CD4-positive, alpha-beta T cell (primary cell): ENCODE data around the gene ADRB2. TPM values are rescaled to one million over a fixed set of nuclear protein-coding genes. Genes with fewer than 3 reads are reported as not detected.

ENCODE experiments used
- ATAC-seq: fragments of 200-7000 bp; cut with Tn5 transposase; one replicate; pipeline ENCODE4 v1.10.0; 2022; ENCODE audit warnings: mild to moderate bottlenecking; ENCODE audit not compliant: poor library complexity
- CTCF ChIA-PET: fragments of 350-600 bp; sonication (Branson Sonifier 250); formaldehyde crosslinking; loops from one replicate; lab custom pipeline; 2021; ENCODE audit warnings: antibody characterized with exemption, inconsistent platforms; lab: Charles Lee
- POLR2A ChIA-PET: fragments of 350-600 bp; sonication (Branson Sonifier 250); formaldehyde crosslinking; loops from one replicate; lab custom pipeline; 2021; ENCODE audit warnings: antibody characterized with exemption, inconsistent platforms; lab: Charles Lee
- DNase-seq, 14 experiments: peaks; one replicate each; pipeline ENCODE4 v3.0.0-alpha.2; 2013 to 2020; ENCODE audit warnings: mixed read lengths in 2 of 14
- H3K27ac ChIP-seq, 2 donors: one replicate each; pipeline versions ENCODE4 v1.5.1 to v1.7.0; 2013; ENCODE audit warnings: low read length in 2 of 2, low read depth in 1 of 2, mild to moderate bottlenecking in 1 of 2
- H3K27me3 ChIP-seq, 2 experiments: 1 replicate in 1 of 2; 2 replicates in 1 of 2; pipeline versions ENCODE4 v1.6.1 to v1.7.0; 2013; ENCODE audit warnings: low read length in 2 of 2, control low read depth in 1 of 2, mild to moderate bottlenecking in 1 of 2, moderate library complexity in 1 of 2; ENCODE audit not compliant: insufficient read depth in 2 of 2, control insufficient read depth in 1 of 2
- H3K36me3 ChIP-seq: one replicate; pipeline ENCODE4 v1.6.1; 2013; ENCODE audit warnings: low read length, control low read depth; ENCODE audit not compliant: insufficient read depth
- H3K4me1 ChIP-seq: one replicate; pipeline ENCODE4 v1.6.1; 2013; ENCODE audit warnings: low read length, control low read depth; ENCODE audit not compliant: insufficient read depth
- H3K4me3 ChIP-seq: one replicate; pipeline ENCODE4 v1.5.1; 2013; ENCODE audit warnings: mild to moderate bottlenecking, low read length, moderate library complexity
- H3K9me3 ChIP-seq, 2 experiments: 1 replicate in 1 of 2; 2 replicates in 1 of 2; pipeline versions ENCODE4 v1.6.1 to v1.7.0; 2013; ENCODE audit warnings: low read length in 2 of 2, mild to moderate bottlenecking in 2 of 2, control low read depth in 1 of 2, moderate library complexity in 1 of 2; ENCODE audit not compliant: control insufficient read depth in 1 of 2, insufficient read depth in 1 of 2
- H3K27ac Mint-ChIP-seq: one replicate; pipeline ENCODE4 v1.8.0; 2020; ENCODE audit warnings: mixed read lengths
- H3K27me3 Mint-ChIP-seq: one replicate; pipeline ENCODE4 v1.8.0; 2021; ENCODE audit warnings: mixed read lengths
- H3K36me3 Mint-ChIP-seq: one replicate; pipeline ENCODE4 v1.8.0; 2021; ENCODE audit warnings: low read depth, mixed read lengths
- H3K4me1 Mint-ChIP-seq: one replicate; pipeline ENCODE4 v1.8.0; 2021; ENCODE audit warnings: low read depth, mixed read lengths
- H3K4me3 Mint-ChIP-seq: one replicate; pipeline ENCODE4 v1.8.0; 2020; ENCODE audit warnings: mild to moderate bottlenecking, mixed read lengths
- H3K9me3 Mint-ChIP-seq: one replicate; pipeline ENCODE4 v1.8.0; 2020; ENCODE audit warnings: mixed read lengths
- CTCF ChIP-seq: fragments of 200-600 bp; IDR thresholded peaks from one replicate; pipeline ENCODE4 v1.8.0; 2022; ENCODE audit warnings: antibody characterized with exemption, mild to moderate bottlenecking
- intact Hi-C, 2 experiments: fragments of 100-400 bp; cut with DNase I in 1 of 2; cut with micrococcal nuclease in 1 of 2; formaldehyde crosslinking; loops; one replicate each; pipeline versions ENCODE4 v1.15.1 to v1.9.0; 2023 to 2025; cut with DNase I, micrococcal nuclease
- total RNA-seq, 174 experiments: library from RNA in 2 of 174; stranded (reverse) in 2 of 174; gene quantifications; one replicate each; pipeline ENCODE4 v1.2.3 and lab custom pipeline; 2021 to 2026

Gene ADRB2
- total RNA-seq, 2 experiments from 2014 or later: 1.2 to 1.6 TPM

- intact Hi-C loops: loop anchor here in 1 of 2 experiments (10.0 kb wide), 1 partner anchor 106 kb away; no protein-coding TSS in a partner anchor
- TF ChIP-seq CTCF: no peak
- no peak overlapping the region for H3K4me3 ChIP-seq
- ATAC-seq (peak; percentile 47), DNase-seq (peak in 4 of 14 experiments; percentile 9 to 83 (median 54))
- POLR2A ChIA-PET: interaction anchor here (1.5 kb wide), 1 partner anchor 22 kb away, joined by 4 read pairs; the partner anchor contains the start of gene ADRB2
- Mint-ChIP-seq H3K36me3 (no peaks in the 10 kb centered on the region), H3K27ac (peak overlapping the region; percentile 72), H3K9me3 (no peaks in the 10 kb centered on the region), H3K27me3 (no peaks in the 10 kb centered on the region), H3K4me1 (peaks cover 31% of the 10 kb centered on the region), H3K4me3 (no peak overlapping the region)
- H3K9me3 ChIP-seq: no peaks in the 10 kb centered on the region
- no peaks in the 10 kb centered on the region for H3K36me3 ChIP-seq
- peaks cover 72% of the 10 kb centered on the region for H3K4me1 ChIP-seq
- H3K27me3 ChIP-seq: no peaks in the 10 kb centered on the region
- H3K27ac ChIP-seq: peak overlapping the region in 1 of 2 donors; percentile 23
- CTCF ChIA-PET: no interaction called here
Observed at GRCh38 chr5:148848393-148849031, 22.1 kb downstream of the ADRB2 start.

- POLR2A ChIA-PET: interaction anchor here (1.0 kb wide), 1 partner anchor 23 kb away, joined by 4 read pairs; the partner anchor contains the start of gene ADRB2
- peak in 7 of 14 experiments; percentile 7 to 87 (median 30) for DNase-seq
Observed at GRCh38 chr5:148849461-148849860, 23.1 kb downstream of the ADRB2 start.

GRCh38 chr5:148850836-148851235, 24.4 kb downstream of the ADRB2 start:
- Histone ChIP-seq H3K36me3 (no peaks in the 10 kb centered on the region), H3K27me3 (no peaks in the 10 kb centered on the region), H3K9me3 (no peaks in the 10 kb centered on the region), H3K27ac (no peak overlapping the region), H3K4me3 (no peak overlapping the region), H3K4me1 (peaks cover 69% of the 10 kb centered on the region)
- ATAC-seq: no peak
- intact Hi-C loops: no loop called here
- H3K9me3 Mint-ChIP-seq: no peaks in the 10 kb centered on the region
- H3K4me1 Mint-ChIP-seq: peaks cover 22% of the 10 kb centered on the region
- no peak overlapping the region for H3K27ac Mint-ChIP-seq
- TF ChIP-seq CTCF: no peak
- no peaks in the 10 kb centered on the region for H3K27me3 Mint-ChIP-seq
- DNase-seq: no peak
- no peaks in the 10 kb centered on the region for H3K36me3 Mint-ChIP-seq
- ChIA-PET CTCF (interaction anchor here (1.1 kb wide), 1 partner anchor 23 kb away, joined by 3 read pairs; no protein-coding TSS in a partner anchor), POLR2A (no interaction called here)
- H3K4me3 Mint-ChIP-seq: no peak overlapping the region

More at GRCh38 chr5:148849461-148849860, 23.1 kb downstream of the ADRB2 start:
- intact Hi-C loops: loop anchor here in 1 of 2 experiments (10.0 kb wide), 1 partner anchor 105 kb away; no protein-coding TSS in a partner anchor
- no peaks in the 10 kb centered on the region for H3K36me3 Mint-ChIP-seq
- no peaks in the 10 kb centered on the region for H3K27me3 Mint-ChIP-seq
- Histone ChIP-seq H3K9me3 (no peaks in the 10 kb centered on the region), H3K27me3 (no peaks in the 10 kb centered on the region), H3K4me1 (peaks cover 63% of the 10 kb centered on the region), H3K4me3 (no peak overlapping the region), H3K36me3 (no peaks in the 10 kb centered on the region), H3K27ac (peak overlapping the region in 1 of 2 donors; percentile 19)
- peaks cover 31% of the 10 kb centered on the region for H3K4me1 Mint-ChIP-seq
- H3K4me3 Mint-ChIP-seq: peak overlapping the region; percentile 1
- CTCF ChIA-PET: no interaction called here
- H3K9me3 Mint-ChIP-seq: no peaks in the 10 kb centered on the region
- peak overlapping the region; percentile 29 for H3K27ac Mint-ChIP-seq
- no peak for TF ChIP-seq CTCF
- peak; percentile 75 for ATAC-seq
